Neural progenitor cell (in vitro differentiated cells): ENCODE data around the gene PRSS33. TPM values are rescaled to one million over a fixed set of nuclear protein-coding genes. Genes with fewer than 3 reads are reported as not detected.

Experiments used
- DNase-seq: peaks from one replicate; pipeline ENCODE4 v3.0.0-alpha.2; 2016; ENCODE audit warnings: low spot score
- H2AFZ ChIP-seq: fragments of 200-600 bp; sonication (generic); replicated peaks from 2 replicates; pipeline ENCODE4 v1.6.1; 2016; ENCODE audit warnings: antibody characterized with exemption
- H3F3A ChIP-seq: fragments of 200-600 bp; sonication (generic); 2 replicates; pipeline ENCODE4 v1.6.1; 2016; ENCODE audit warnings: antibody characterized with exemption, low read depth
- H3K27ac ChIP-seq: fragments of 200-600 bp; sonication (generic); 2 replicates; pipeline ENCODE4 v1.5.1; 2016; ENCODE audit warnings: mild to moderate bottlenecking
- H3K27me3 ChIP-seq: fragments of 200-600 bp; sonication (generic); 2 replicates; pipeline ENCODE4 v1.6.1; 2016; ENCODE audit warnings: mild to moderate bottlenecking, moderate library complexity
- H3K36me3 ChIP-seq: fragments of 200-600 bp; sonication (generic); 2 replicates; pipeline ENCODE4 v1.5.1; 2016
- H3K4me1 ChIP-seq: fragments of 200-600 bp; sonication (generic); 2 replicates; pipeline ENCODE4 v1.6.1; 2016; ENCODE audit warnings: mixed run types
- H3K4me2 ChIP-seq: fragments of 200-600 bp; sonication (generic); 2 replicates; pipeline ENCODE4 v1.6.1; 2016
- H3K4me3 ChIP-seq: fragments of 200-600 bp; sonication (generic); 2 replicates; pipeline ENCODE4 v1.5.1; 2016
- H3K79me2 ChIP-seq: fragments of 200-600 bp; sonication (generic); 2 replicates; pipeline ENCODE4 v1.6.1; 2016; ENCODE audit warnings: low read depth
- H3K9ac ChIP-seq: fragments of 200-600 bp; sonication (generic); 2 replicates; pipeline ENCODE4 v1.6.1; 2016
- H3K9me3 ChIP-seq: fragments of 200-600 bp; sonication (generic); 2 replicates; pipeline ENCODE4 v1.5.1; 2016; ENCODE audit warnings: low read depth
- H4K20me1 ChIP-seq: fragments of 200-600 bp; sonication (generic); 2 replicates; pipeline ENCODE4 v1.6.1; 2016; ENCODE audit warnings: low read depth
- H3K27ac Mint-ChIP-seq: 3 replicates; pipeline ENCODE4 v1.8.0; 2021; ENCODE audit warnings: mixed read lengths
- H3K27me3 Mint-ChIP-seq: 2 replicates; pipeline ENCODE4 v1.8.0; 2022; ENCODE audit warnings: low read depth, mild to moderate bottlenecking, inconsistent platforms, moderate library complexity, mixed read lengths; ENCODE audit not compliant: insufficient read depth
- H3K36me3 Mint-ChIP-seq: 3 replicates; pipeline ENCODE4 v1.8.0; 2021; ENCODE audit warnings: mixed read lengths
- H3K4me1 Mint-ChIP-seq: 3 replicates; pipeline ENCODE4 v1.8.0; 2021; ENCODE audit warnings: mixed read lengths
- H3K4me3 Mint-ChIP-seq: 3 replicates; pipeline ENCODE4 v1.8.0; 2021; ENCODE audit warnings: mild to moderate bottlenecking, moderate library complexity, mixed read lengths
- H3K9me3 Mint-ChIP-seq: 3 replicates; pipeline ENCODE4 v1.8.0; 2020; ENCODE audit warnings: mixed read lengths
- EZH2 ChIP-seq: fragments of 200-600 bp; sonication (generic); IDR thresholded peaks from 2 replicates; pipeline ENCODE4 v1.6.1; 2017; ENCODE audit warnings: antibody characterized with exemption, mild to moderate bottlenecking, moderate library complexity
- EZH2phosphoT487 ChIP-seq: fragments of 200-600 bp; sonication (generic); IDR thresholded peaks from 2 replicates; pipeline ENCODE4 v1.6.1; 2017; ENCODE audit warnings: antibody characterized with exemption
- total RNA-seq: library from RNA; depleted of rRNA; stranded (reverse); fragments of >200 nt; gene quantifications from 2 replicates; pipeline ENCODE4 v1.2.3, GENCODE V29; 2015; ENCODE audit warnings: low replicate concordance
- TF ChIP-seq, protein P1 (sequence below): fragments of 200-600 bp; sonication (generic); IDR thresholded peaks from 2 replicates; pipeline ENCODE4 v1.5.1; 2017; ENCODE audit warnings: antibody characterized with exemption, mild to moderate bottlenecking

The PRSS33 gene
- total RNA-seq, 1 donor from 2014 or later, result 0.73 TPM

DNA sequence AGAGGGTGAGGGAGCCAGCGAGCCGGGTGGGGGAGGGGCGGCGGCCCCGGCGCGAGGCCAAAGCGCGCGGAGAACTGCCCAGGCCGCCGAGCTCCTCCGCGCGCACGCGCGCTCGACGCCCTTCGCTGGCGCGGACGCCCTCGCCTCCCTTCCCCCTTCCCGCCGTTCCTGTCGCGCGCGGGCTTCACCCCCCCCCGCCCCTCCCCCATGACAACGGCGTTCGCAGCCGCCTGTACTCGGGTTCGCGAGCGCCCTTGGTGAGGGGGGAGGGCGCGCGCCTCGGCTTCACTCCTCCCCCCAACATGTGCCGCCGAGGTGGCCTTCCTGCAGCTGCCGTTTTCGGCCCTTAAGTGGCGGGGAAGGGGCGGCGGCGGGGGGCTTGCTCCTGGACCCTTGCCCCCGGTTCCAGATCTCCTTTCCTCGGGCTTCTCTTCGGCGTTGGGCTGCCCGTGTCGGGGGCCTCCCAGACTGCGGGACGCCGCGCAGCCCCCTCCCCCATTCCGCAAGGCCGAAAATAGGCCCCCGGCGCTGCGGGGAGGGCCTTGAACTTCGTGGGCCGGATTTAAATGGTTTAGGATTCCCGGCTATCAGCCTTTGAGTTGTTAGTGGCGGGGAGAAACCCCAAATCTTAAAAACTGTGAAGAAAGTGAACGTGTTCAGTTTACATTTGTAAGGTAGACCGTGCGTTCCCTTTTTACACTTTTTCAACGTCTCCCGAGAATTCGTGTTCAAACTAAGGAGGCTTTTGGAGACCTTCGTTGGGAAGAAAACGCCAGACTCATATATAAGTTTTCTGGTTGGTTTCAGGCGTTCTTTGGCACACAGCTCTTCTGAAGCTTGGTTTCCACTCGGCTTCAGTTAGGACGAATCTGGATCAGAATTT, 34.3 kb downstream of the PRSS33 start:
- Mint-ChIP-seq H3K4me1 (peaks cover 39% of the 10 kb centered on the region), H3K27ac (peak overlapping the region; percentile 81), H3K27me3 (peaks cover 14% of the 10 kb centered on the region), H3K9me3 (no peaks in the 10 kb centered on the region), H3K36me3 (peaks cover 38% of the 10 kb centered on the region), H3K4me3 (peak overlapping the region; percentile 94)
- peak overlapping the region; percentile 92 for H2AFZ ChIP-seq
- H3K79me2 ChIP-seq, result peaks cover 74% of the 10 kb centered on the region
- H3K4me3 ChIP-seq, result peak overlapping the region; percentile 71
- peak overlapping the region; percentile 83 for H3K4me2 ChIP-seq
- H3F3A ChIP-seq, result peaks cover 33% of the 10 kb centered on the region
- no peak for TF ChIP-seq EZH2
- no peak for TF ChIP-seq EZH2phosphoT487
- TF ChIP-seq, protein P1, sequence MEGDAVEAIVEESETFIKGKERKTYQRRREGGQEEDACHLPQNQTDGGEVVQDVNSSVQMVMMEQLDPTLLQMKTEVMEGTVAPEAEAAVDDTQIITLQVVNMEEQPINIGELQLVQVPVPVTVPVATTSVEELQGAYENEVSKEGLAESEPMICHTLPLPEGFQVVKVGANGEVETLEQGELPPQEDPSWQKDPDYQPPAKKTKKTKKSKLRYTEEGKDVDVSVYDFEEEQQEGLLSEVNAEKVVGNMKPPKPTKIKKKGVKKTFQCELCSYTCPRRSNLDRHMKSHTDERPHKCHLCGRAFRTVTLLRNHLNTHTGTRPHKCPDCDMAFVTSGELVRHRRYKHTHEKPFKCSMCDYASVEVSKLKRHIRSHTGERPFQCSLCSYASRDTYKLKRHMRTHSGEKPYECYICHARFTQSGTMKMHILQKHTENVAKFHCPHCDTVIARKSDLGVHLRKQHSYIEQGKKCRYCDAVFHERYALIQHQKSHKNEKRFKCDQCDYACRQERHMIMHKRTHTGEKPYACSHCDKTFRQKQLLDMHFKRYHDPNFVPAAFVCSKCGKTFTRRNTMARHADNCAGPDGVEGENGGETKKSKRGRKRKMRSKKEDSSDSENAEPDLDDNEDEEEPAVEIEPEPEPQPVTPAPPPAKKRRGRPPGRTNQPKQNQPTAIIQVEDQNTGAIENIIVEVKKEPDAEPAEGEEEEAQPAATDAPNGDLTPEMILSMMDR, result no peak
- H3K36me3 ChIP-seq, result peaks cover 6% of the 10 kb centered on the region
- DNase-seq, result peak; percentile 95
- H3K4me1 ChIP-seq, result peaks cover 23% of the 10 kb centered on the region
- no peaks in the 10 kb centered on the region for H3K27me3 ChIP-seq
- peak overlapping the region; percentile 97 for H3K27ac ChIP-seq
- H3K9me3 ChIP-seq, result no peaks in the 10 kb centered on the region
- peaks cover 53% of the 10 kb centered on the region for H4K20me1 ChIP-seq
- H3K9ac ChIP-seq, result peak overlapping the region; percentile 90

DNA sequence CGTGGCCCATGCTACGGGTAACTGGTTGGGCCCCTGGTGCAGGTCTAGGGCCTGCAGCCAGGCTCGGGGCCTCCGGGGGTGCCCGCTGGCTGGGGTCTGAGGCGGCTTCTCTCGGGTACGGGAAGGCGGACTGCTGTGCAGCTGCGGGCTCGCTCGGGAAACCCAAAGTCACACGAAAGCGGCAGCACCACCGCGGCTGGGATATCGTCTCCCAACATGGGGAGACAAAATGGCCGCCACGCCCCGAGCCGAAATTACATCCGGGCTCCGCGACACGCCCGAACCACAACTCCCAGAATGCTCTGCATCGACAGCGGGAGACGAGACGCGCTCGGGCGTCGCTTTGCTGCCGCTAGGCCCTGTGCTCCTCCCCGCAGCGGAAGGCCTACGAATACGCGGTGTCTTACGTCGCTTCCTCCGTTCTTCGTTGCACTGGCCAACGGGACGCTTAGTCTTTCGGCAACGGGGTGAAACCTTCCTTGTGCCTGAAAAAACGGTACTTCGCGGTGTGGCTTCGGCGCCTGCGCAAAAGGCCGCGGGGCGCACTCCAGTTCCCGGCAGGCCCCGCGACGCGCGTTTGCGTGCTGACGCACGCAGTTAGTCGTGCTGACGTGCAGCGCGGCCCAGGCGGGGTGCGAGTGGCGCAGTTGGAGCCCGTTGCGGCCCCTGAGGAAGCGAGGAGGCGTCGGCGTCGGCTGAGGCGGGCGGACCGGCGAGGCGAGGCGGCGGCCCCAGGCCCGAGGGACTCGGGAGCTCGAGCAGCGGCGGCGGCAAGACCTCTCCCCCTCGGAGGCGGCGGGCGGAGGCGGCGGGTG, 35.1 kb downstream of the PRSS33 start, which contains the start of gene SRRM2:
Gene SRRM2 (plus strand): TSS at position 604 of the 815 bp plus-strand sequence. CDS start 3,727 bp downstream, outside the sequence.
- no peaks in the 10 kb centered on the region for H3K36me3 ChIP-seq
- peak within 1 kb of the TSS; percentile 94 for H3K4me3 Mint-ChIP-seq
- H3K27me3 Mint-ChIP-seq, result peaks cover 14% of the 10 kb centered on the region
- TF ChIP-seq EZH2phosphoT487, result no peak
- TF ChIP-seq EZH2, result peak; percentile 53
- H3K36me3 Mint-ChIP-seq, result peaks cover 29% of the 10 kb centered on the region
- peaks cover 65% of the 10 kb centered on the region for H3K79me2 ChIP-seq
- peaks cover 23% of the 10 kb centered on the region for H3K4me1 ChIP-seq
- peaks cover 44% of the 10 kb centered on the region for H4K20me1 ChIP-seq
- peak within 1 kb of the TSS; percentile 92 for H2AFZ ChIP-seq
- H3K4me1 Mint-ChIP-seq, result peaks cover 39% of the 10 kb centered on the region
- H3K9me3 Mint-ChIP-seq, result no peaks in the 10 kb centered on the region
- peak; percentile 98 for DNase-seq
- H3K4me2 ChIP-seq, result peak within 1 kb of the TSS; percentile 83
- H3K27ac Mint-ChIP-seq, result peak within 1 kb of the TSS; percentile 99
- H3K9ac ChIP-seq, result peak within 1 kb of the TSS; percentile 90
- peaks cover 33% of the 10 kb centered on the region for H3F3A ChIP-seq
- H3K9me3 ChIP-seq, result no peaks in the 10 kb centered on the region
- peak within 1 kb of the TSS; percentile 71 for H3K4me3 ChIP-seq
- peak within 1 kb of the TSS; percentile 97 for H3K27ac ChIP-seq
- no peaks in the 10 kb centered on the region for H3K27me3 ChIP-seq

DNA sequence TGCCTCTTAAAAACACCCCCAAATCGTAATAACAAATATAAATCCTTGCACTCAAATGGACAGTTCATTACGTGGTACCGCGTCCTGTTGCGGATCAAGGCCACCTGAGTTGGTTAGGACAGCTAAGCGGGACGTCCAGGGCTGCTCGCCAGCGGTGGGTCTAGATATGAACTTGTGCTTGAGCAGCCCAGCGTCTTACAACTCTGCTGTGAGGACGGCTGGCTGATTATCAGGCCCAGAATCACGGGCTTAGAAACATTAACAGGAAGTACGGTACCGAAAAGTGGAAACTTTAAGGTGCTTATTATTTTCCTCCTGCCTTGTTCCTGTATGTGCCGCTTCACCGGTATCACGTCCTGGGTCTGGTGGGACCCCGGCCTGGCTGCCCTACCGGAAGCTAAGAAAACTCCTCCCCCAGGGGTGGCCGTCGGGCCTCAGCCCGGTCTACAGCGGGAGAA, 35.8 kb downstream of the PRSS33 start:
- TF ChIP-seq, protein P1, result no peak
- no peak for TF ChIP-seq EZH2
- no peak for TF ChIP-seq EZH2phosphoT487
- H3K9ac ChIP-seq, result peak overlapping the region; percentile 90
- no peak for DNase-seq
- H3K4me2 ChIP-seq, result peak overlapping the region; percentile 83
- H3K79me2 ChIP-seq, result peaks cover 59% of the 10 kb centered on the region
- Mint-ChIP-seq H3K9me3 (no peaks in the 10 kb centered on the region), H3K36me3 (peaks cover 23% of the 10 kb centered on the region), H3K4me1 (peaks cover 39% of the 10 kb centered on the region), H3K27ac (peak overlapping the region; percentile 99), H3K27me3 (peaks cover 14% of the 10 kb centered on the region), H3K4me3 (peak overlapping the region; percentile 89)
- H3K9me3 ChIP-seq, result no peaks in the 10 kb centered on the region
- peaks cover 23% of the 10 kb centered on the region for H3K4me1 ChIP-seq
- H4K20me1 ChIP-seq, result peaks cover 38% of the 10 kb centered on the region
- peak overlapping the region; percentile 92 for H2AFZ ChIP-seq
- H3K4me3 ChIP-seq, result peak overlapping the region; percentile 71
- H3K36me3 ChIP-seq, result no peaks in the 10 kb centered on the region
- H3K27me3 ChIP-seq, result no peaks in the 10 kb centered on the region
- H3K27ac ChIP-seq, result peak overlapping the region; percentile 97
- peaks cover 33% of the 10 kb centered on the region for H3F3A ChIP-seq
